Pericardium fibroblast (primary cell): Measurements from ENCODE around the gene BABAM2. TPM values are rescaled to one million over a fixed set of nuclear protein-coding genes. Genes with fewer than 3 reads are reported as not detected.

Experiments
- total RNA-seq: library from RNA; depleted of rRNA; stranded (reverse); fragments of >200 nt; gene quantifications from 2 replicates; pipeline ENCODE4 v1.2.3, GENCODE V29; 2015

The BABAM2 gene
- total RNA-seq, result 21.1 and 31.2 TPM in 2 replicates

GRCh38 chr2:27890146-27890923 lies at the start of gene BABAM2, which contains the start of gene RBKS:
Gene BABAM2 (plus strand): TSS chr2:27890729. CDS start chr2:27894557, 3,828 bp downstream.
Gene RBKS (minus strand): TSS chr2:27890387. CDS start chr2:27890345, 42 bp downstream.

Other genes starting within 250 kb of the BABAM2 start
- 14.0 and 20.8 TPM in 2 replicates for gene SUPT7L, start 227.1 kb upstream of the BABAM2 start, total RNA-seq
- gene SLC4A1AP, start 226.8 kb upstream of the BABAM2 start, total RNA-seq, result 14.0 and 17.3 TPM in 2 replicates
- gene MRPL33, start 119.0 kb upstream of the BABAM2 start, total RNA-seq, result 88.4 and 107 TPM in 2 replicates
- 1.6 and 1.7 TPM in 2 replicates for gene RBKS, start 342 bp upstream of the BABAM2 start, total RNA-seq